Astrocyte of the hippocampus (primary cell): ENCODE data around the gene HES5.
A peak's percentile ranks its signal among the peaks of the same experiment; 100 is the strongest.

Experiments
- DNase-seq: peaks from one replicate; pipeline ENCODE4 v3.0.0; 2011; ENCODE audit warnings: low read depth, low spot score

Gene HES5

DNA sequence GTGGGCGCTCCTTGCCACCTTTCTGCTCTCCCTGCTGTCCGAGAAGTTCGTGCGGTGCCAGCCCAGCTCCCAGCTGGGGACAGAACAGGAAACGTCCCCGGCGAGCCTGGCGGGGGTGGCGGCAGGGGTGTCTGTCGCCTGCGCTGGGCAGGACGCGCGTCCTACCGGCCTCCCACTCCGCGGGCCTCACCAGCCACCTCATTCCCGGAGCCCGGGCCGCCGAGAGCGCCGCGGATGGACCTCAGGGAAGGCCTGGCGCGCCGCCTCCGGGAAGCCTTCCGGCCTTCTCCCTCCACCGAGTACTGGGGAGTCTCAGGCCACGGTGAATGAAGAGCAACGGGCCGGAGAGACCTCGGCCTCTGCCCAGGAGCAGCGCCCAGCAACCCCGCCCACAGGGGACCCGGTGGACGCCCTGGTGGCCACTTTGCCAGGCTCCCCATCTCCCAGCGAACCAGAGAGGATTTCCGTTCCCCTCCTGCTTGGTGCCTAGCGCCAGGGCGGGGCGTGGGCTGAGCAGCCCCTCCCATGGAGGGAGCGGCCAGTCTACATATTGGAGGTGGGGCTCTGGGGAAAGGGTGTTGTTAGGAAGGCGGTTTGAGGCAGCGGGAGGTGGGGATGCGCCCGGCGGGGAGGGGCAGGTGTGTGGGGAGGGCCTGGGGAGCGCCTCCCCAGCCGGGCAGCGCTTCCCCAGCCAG, 16.6 kb upstream of the HES5 start:
- DNase-seq = peak; percentile 72

DNA sequence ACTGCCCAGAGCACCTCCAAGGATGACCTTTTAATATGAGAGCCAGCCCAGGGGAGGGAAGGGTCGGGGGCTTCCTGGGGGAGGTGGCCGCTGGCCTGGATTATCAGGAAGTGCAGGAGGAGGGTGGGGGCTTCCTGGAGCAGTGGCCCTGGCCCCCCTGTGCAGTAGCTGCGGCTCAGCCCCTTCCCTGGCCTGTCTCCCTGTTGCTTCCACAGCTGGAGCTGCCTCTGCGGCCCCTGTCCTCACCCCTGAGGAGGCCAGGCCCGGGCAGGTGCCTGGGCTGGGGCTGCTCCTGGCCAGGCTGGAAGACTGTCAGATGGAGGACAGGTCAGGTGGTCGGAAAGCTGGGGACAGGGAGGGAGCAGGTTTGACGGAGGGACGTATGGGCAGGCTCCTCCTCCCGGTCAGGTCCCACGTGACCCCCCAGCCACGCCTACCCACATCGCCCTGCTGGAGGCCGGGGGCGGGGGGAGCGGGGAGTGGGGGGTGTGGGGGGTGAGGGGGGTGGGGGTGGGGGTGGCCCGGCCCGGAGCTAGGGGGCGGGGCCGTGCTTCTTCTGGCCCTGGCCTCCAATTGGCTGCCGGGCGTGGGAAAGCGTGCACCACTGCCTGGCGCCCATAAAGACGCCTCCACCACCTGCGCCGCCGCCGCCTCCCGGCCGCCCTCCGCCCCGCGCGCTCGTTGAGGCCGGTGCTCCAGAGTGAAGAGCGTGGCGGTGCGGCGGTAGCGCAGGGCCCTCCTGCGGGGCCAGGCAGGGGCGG, 15.9 kb upstream of the HES5 start:
- peak; percentile 83 for DNase-seq

DNA sequence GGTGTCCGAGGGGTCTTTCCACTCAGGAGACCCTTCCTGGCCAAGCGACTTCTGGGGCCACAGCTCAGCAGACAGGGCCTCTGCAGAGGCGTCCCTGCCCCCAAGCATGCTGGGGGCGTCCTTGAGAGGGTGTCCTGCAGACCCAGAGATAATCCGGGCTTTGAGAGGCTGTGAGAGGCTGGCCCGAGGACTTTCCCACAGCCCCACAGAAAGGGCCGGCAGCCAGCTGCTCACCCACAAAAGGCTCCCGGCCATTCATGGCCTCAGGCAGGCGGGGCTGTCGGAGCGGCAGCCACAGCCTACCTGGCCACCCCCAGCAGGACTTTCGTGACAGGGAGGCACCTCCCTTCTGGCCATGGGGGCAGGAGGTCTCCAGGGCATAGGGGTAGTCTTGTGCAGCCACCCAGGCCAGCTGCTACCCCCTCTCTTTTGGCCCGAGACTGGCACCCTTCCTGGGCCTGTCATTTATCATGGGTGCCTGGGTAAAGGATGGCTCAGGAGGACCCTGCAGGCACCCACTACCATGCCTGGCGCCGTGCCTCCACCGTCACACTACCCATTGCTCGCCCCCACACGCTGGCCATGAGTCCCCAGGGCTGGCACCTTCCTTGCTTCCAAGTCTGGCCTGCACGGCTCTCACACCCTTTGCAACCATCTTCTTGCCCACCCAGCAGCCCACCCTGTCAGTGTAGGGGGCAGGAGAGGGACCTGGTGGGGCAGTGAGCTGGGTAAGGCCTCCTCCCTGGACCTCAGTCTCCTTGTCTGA, 15.0 kb upstream of the HES5 start:
- peak; percentile 78 for DNase-seq

DNA sequence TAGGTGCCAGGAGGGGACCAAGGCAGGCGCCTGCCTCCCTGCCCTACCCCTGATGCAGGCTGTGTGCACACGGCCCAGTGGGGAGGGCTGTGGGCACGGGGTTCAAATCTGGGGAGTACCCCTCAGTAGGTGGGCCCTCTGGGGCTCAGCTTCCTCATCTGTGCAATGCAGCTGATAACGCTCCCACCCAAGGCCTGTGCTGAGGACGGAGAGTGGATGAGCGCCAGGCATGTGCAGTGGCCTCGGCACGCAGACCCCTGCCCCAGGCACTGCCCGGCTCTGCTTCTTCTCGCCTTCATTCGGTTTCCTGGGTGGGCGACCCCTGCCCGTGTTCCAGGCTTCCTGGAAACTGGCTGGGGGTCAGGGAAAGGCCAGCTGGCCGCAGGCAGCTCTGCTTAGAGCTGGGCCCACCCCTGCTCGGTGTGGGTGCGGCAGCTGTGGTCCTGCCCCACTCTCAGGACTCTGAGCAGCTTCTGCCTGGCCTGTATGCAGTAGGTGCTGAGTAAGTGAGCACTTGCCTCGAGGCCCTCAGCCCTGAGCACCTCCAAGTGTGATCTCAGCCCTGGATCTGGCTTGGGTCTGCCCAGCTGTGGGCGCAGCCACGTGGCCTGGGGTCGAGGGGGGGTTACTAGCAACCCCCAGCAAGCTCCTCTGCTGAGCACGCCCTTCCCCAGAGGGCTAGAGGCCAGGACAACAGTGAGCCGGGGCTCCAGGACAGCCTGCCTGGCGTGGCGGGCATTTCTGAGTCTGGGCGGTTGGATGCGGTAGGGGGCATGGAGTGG, 14.2 kb upstream of the HES5 start:
- DNase-seq = peak; percentile 59

DNA sequence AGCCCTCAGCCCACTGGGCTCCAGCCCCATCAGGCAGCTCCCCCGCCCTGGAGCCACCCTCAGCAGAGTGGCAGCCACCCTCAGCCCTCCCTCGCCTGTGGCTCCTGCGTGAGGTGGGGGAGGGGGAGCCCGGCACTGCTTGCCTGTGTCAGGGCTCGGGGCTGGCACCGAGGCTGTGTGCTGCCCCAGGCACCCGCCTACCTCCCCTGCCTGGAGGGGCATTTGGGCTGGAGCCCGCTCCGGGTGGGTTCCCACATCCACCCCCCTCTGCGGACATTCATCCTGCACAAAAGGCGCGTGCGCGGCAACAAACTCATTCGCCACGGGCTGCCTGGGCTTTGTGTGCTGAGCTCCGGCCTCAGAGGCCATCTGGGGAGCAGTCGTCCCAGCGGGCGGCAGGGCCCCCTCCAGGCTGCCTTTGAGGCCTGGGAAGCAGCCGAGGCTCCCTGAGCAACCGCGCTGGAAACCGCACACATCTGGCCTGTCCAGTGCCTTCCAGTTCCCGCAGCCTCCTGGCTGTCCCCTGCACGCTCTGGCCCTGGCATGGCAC, 13.6 kb upstream of the HES5 start:
- peak; percentile 69 for DNase-seq

DNA sequence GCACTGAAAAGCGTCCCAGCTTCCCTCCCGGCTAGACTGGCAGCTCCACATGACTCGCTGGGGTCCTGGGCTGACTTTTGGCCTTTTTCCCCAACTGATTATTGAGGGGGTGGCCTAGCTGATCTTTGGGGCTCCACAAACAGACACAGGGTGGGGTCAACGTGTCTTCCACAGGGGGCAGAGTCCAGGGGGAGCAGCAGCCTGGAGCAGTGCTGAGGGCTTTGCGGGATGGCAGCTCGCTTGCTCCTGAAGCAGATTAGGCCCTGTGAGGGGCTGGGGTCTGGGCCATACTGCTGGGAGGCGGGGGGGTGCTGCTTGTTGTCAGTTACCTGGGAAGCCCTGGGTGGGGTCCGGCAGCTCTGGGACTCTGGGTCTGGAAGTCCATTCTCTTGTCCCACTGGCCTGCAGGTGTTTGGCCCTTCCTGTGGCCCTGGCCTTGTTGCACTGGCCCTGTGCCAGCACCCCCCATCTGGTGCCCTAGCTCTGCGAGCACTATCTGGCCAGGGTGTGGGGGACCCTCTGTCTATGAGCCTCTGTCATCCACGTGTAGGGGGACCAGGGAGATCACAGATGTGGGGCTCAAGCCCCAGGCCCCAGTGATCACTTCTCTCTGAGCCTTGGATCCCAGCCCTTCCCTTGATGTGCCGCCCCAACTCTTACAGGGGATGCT, 12.3 kb upstream of the HES5 start:
- DNase-seq = no peak

DNA sequence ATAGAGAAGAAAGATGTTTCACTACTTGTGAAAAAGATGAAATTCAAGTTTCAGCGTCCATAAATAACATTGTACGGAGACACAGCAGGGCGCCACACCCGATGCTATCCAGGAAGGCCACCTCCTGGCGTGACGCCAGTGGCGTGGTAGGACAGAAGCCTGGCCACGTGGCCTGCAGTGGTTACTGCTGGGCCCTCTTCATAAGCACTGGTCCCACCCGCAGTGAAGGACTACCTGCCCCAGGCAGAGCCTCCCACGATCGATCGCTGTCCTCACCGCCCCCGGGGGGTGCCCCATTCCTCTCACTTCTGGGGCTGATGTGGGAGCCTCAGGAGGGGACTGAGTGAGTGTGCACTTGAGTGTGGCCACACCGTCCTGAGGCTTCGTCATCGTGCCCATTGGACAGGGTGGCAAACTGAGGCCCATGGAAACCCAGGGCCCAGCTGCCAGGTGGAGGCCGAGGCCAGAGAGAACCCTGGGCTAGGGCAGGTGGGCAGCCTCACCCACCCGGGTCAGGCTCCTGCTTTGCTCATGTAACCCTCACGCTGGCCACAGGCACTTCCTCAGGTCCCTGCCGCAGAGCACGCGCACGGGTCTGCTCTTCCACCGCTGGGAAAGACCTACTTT, 11.7 kb upstream of the HES5 start:
- no peak for DNase-seq

DNA sequence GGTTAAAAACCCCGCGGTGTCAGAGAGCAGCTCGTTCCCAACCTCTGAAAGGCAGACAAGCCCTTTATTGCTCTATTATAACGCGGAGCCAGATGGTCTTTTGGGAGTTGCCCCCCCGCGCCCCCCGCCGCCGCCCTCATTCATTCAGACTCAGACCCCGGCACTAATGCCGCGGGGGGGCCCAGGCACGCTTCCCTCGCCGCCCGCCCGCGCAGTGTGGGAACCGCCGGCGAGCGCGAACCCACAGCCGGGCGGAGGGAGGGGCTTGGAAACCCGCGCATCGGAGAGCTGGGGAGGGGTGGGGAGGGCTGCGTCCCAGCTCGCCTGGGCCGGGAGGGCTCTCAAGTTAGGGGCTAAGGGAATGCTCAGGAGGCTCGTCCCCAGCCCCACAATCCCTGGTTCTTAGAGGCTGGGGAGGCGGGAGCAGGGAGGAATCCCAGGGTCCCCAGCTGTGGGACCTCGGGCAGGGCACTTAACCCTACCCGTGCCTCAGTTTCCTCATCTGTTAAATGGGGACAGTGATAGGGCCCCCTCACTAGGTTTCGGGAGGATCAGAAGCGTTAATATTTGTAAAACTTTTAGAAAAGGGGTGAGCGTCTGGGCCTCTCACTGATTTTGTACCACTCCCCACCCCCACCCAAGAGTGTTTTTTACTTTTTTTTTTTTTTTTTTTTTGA, 10.9 kb upstream of the HES5 start:
- DNase-seq = peak; percentile 57

DNA sequence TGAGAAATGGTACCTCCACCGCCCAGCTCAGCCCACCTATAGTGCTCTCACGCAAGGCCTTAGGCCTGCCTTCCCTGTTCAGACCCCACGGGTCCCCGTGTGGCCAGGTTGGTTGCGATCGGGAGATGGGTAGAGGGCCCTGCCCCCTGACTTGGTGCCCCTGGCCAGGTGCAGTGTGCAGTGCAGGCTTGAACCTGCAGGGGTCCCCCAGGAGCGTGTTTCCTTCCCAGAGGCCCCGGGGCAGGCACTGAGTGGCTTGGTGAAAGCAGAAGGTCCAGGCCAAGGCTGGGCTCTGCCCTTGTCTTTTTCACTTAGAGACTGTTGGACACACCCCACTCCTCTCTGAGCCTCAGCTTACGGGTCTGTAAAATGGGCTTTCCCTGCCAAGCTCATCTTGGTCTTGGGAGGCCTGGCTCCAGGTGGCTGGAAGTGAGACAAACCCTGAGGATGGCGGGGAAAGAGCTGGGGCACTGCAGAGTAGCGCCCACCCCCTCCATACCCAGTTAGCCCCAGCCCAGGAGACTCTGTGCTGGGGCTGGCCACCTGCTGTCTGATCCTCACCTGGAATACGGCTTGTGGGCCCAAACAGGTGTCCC, 9.3 kb upstream of the HES5 start:
- DNase-seq = no peak

DNA sequence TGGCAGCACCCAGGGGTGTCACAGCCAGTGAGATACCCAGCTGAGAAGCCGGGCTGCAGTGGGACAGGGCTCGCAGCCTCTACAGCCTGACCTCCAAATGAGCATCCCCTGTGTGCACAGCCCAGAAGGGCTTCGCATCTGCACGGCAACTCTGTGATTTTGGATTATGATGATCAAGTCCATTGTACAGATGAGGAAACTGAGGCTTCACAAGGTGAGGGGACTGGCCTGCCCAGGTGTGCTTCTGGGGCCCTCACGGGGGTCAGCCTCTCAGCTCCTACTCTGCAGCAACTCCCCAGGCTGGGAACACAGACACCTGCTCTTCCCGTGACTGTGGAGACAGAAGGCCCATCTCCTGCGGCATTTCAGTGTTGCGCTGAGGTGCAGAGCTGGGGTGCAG, 8.8 kb upstream of the HES5 start:
- DNase-seq = no peak

DNA sequence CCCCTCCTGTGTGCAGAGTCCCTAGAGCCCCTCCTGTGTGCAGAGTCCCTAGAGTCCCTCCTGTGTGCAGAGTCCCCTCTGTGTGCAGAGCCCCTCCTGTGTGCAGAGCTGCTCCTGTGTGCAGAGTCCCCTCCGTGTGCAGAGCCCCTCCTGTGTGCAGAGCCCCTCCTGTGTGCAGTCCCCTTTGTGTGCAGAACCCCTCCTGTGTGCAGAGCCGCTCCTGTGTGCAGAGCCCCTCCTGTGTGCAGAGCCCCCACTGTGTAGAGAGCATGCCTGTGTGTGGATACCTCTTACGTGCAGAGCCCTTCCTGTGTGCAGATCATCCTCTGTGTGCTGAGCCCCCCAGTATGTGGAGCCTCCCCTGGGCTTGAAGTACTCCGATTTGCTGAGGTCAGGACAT, 8.3 kb upstream of the HES5 start:
- DNase-seq = no peak

DNA sequence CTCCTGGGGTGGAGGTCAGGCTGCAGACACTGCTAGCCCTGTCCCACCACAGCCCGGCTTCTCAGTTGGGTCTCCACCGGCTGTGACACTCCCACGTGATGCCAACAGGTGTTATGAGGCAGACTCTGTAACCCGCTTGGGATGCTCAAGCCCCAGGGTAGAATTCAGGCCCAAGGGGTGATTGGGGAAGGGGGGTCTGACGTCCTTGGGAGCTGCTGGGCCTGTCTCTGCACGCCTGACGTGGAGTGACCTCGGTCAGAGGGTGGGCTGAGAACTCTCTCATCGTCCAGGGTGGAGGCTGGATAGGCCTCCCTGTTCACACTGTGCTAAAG, 7.7 kb upstream of the HES5 start:
- DNase-seq = no peak

DNA sequence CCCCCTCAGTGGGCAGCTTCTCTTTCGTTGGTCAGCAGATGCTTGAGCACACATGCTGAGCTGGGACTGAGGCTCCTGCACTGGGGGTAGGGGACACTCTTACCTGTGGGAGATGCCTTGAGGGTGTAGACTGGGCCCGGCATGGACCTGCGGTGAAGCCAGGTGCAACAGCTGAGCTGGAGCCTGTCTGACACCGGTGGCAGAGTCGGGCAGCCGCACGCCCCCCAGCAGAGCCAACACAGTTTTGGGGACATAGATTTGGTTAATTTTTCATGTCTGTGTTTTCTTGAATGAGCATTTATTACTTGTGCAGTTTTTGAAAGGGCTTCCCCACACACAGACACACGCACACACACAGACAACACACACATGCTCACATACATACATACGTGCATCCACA, 5.9 kb upstream of the HES5 start:
- no peak for DNase-seq

DNA sequence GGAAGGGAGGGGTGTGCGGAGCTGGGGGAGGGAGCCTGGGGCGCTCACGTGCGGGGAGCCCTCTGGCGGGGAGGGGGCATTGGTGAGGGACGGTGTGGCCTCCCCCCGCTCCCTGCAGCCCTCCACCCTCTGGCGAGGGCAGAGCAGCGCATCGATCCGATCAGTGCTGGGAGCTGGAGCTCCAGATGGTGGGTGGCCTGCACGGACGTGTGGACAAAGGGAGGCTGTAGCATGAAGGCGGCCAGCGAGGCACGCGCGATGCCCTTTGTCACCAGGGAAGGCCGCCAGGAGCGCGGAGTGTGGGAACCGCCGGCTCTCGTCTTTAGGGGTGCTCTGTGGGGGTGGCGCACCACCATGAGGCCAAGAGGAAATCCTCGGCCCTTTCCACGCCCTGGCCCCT, 5.4 kb upstream of the HES5 start:
- DNase-seq = no peak

DNA sequence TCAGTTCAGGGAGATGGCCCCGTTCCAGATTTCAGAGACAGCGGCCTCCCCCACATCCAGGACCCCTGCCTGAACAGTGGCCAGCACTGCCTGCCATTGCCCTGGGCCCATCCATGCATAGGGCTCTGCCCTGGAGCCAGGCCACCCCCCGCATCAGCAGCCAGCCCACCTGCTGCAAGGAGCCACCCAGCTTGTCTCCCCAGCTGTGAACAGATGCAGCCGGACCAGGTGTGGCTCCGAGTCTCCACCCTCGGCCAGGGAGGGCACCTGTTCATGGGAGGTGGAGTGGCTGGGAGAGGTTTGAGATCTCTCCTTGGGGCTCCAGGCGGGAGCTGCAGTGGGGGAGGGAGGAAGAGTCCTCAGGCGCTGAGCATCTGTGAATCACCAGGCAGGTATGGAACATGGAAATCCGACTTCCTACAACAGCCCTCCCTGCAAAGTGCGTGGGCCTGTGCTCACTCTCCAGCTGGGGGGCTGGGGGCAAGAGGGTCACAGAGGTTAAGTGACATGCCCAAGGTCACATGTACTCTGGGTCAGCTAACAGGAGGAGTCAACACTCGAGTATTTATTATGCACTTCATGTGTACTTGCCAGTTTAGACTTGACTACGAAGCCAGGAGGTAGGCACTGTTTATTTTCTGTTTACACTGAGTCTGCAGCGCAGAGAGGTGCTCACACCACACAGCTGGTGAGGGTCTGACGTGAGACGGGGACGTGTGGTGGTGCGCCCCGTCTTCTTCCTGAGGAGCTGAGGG, 4.8 kb upstream of the HES5 start:
- peak; percentile 70 for DNase-seq

DNA sequence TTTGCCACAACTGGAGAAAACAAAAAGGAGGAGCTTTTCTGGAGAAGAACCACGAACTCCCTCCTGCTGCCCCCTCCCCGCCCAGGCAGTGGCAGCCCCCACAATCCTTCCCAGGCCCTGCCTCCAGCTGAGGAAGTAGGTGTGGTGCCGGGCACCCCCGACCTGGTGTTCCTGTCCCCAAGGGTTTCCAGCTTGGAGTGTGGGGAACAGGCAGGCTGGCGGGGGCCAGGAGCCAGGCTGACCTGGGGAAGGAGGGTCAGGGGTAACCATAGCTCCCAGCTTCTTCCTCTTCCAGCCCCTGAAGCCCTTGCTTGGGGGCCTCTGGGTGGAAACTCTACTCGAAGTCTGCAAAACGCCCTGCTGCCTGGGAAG, 4.2 kb upstream of the HES5 start:
- DNase-seq = no peak

DNA sequence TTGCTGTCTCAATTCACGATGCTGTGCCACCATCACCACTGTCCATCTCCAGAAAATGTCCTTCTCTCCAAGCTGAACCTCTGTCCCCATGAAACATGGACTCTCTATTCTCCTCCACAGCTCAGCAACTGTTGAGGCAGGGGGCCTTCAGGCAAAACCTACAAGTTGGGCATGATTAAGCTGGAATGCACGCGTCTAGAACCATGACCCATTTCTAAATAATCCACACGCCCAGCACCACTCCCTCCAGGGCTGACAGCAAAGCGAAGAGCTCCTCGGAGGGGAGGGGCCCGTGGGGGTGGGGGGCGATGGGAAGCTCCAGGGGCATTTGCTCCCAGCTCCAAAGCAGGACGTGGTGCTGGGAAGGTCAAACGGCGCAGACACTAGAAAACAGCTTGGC, 3.3 kb upstream of the HES5 start:
- DNase-seq = peak; percentile 41

DNA sequence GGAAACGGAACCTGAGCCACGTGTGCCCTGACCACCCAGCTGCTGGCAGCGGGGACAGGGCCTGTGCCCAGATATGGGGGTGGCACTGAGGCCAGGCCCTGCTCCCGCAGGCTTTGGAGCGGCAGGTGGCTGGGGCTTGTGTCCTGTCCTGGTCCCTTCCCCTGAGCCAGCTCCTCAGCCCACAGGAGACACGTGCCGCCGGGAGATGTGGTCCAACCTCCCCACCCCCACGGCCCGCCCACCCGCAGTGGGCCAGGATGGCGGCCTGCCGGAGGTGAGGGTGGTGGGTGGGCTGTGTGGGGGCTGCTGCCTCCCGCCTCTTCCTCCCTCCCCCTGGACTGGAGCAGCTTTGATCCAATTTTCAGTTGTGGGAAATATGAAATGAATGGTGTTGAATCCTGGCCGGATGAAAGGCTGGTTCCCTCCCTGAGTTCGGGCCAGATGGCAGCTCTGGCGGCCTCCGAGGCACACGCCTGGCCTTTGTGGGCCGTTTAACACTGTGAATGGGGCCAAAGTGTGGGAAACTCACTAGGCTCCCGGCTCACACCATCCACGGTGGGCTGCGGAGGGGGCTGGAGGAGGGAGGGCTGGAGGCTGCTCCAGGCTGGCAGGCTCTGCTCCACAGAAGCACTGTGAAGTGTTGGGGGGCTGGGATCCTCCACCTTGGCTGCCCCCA, 2.6 kb upstream of the HES5 start:
- DNase-seq = no peak
